WERI-Rb-1 (cell line): ENCODE data around the gene RNF133.

Source experiments
- DNase-seq: peaks from one replicate; pipeline ENCODE4 v3.0.0-alpha.2; 2020
- H3K27ac ChIP-seq: fragments of 250-450 bp; sonication (Bioruptor Pico); 2 replicates; pipeline ENCODE4 v1.5.1; 2020; ENCODE audit warnings: mild to moderate bottlenecking, moderate library complexity
- H3K27me3 ChIP-seq: fragments of 250-450 bp; sonication (Bioruptor Pico); 2 replicates; pipeline ENCODE4 v1.5.1; 2021; ENCODE audit warnings: mild to moderate bottlenecking, low read depth, moderate library complexity; ENCODE audit not compliant: insufficient read depth, severe bottlenecking
- H3K36me3 ChIP-seq: fragments of 250-450 bp; sonication (Bioruptor Pico); 2 replicates; pipeline ENCODE4 v1.5.1; 2020; ENCODE audit warnings: mild to moderate bottlenecking, moderate library complexity
- H3K4me3 ChIP-seq: 2 replicates; pipeline ENCODE4 v1.5.1; 2011; ENCODE audit warnings: low read depth, mild to moderate bottlenecking, control low read depth, low read length
- H3K9me3 ChIP-seq: fragments of 250-450 bp; sonication (Bioruptor Pico); 2 replicates; pipeline ENCODE4 v1.5.1; 2021; ENCODE audit warnings: mild to moderate bottlenecking, moderate library complexity; ENCODE audit not compliant: severe bottlenecking
- TF ChIP-seq, protein P1 (sequence below): IDR thresholded peaks from 2 replicates; pipeline ENCODE4 v1.5.1; 2011; ENCODE audit warnings: low read depth, mild to moderate bottlenecking, control low read depth, inconsistent platforms, low read length

RNF133 gene, protein sequence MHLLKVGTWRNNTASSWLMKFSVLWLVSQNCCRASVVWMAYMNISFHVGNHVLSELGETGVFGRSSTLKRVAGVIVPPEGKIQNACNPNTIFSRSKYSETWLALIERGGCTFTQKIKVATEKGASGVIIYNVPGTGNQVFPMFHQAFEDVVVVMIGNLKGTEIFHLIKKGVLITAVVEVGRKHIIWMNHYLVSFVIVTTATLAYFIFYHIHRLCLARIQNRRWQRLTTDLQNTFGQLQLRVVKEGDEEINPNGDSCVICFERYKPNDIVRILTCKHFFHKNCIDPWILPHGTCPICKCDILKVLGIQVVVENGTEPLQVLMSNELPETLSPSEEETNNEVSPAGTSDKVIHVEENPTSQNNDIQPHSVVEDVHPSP

DNA sequence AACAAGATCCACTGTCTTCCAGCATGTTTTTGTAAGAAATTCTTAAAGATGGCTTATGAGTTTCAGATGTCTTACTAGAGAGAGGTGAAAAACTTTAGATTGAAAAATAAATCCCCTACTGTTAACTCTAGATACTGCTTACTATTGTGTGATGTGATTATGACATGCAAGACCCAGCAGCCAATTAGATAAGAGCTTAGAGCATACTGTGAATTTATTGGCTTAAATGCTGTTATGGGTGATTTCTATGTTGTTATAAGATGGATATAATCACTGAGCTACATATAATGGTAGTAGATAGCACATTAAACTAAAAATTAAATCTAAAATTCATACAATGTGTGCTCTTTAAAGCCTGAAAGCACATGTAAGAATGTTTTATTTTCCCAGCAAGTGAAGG, at the start of gene RNF133:
Gene RNF133, minus strand, starts transcription at position 101 of the 400 bp plus-strand sequence. CDS start 199 bp downstream, outside the sequence.
- TF ChIP-seq, protein P1, sequence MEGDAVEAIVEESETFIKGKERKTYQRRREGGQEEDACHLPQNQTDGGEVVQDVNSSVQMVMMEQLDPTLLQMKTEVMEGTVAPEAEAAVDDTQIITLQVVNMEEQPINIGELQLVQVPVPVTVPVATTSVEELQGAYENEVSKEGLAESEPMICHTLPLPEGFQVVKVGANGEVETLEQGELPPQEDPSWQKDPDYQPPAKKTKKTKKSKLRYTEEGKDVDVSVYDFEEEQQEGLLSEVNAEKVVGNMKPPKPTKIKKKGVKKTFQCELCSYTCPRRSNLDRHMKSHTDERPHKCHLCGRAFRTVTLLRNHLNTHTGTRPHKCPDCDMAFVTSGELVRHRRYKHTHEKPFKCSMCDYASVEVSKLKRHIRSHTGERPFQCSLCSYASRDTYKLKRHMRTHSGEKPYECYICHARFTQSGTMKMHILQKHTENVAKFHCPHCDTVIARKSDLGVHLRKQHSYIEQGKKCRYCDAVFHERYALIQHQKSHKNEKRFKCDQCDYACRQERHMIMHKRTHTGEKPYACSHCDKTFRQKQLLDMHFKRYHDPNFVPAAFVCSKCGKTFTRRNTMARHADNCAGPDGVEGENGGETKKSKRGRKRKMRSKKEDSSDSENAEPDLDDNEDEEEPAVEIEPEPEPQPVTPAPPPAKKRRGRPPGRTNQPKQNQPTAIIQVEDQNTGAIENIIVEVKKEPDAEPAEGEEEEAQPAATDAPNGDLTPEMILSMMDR: no peak
- no peaks in the 10 kb centered on the region for H3K36me3 ChIP-seq
- H3K27me3 ChIP-seq: no peaks in the 10 kb centered on the region
- DNase-seq: no peak
- no peak within 1 kb of the TSS for H3K27ac ChIP-seq
- no peak within 1 kb of the TSS for H3K4me3 ChIP-seq
- H3K9me3 ChIP-seq: no peaks in the 10 kb centered on the region

DNA sequence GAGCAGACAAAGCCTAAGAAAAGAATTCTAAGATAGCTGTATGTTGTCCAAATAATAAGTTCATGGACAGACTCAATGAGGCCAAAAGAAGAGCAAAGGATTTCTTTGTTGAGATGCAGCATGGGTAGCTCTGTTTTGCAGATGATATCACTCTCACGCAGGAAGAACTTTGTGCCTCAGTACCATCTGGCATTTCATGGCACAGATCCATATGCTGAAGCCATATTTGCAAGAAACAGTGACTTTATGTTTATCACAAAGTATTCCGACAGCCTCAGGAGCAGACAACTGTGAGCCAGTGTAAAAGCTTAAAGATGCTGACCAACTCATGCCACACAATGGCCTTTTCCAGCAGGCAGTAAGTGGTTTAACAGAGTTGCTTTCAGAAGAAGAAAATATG, 49.3 kb upstream of the RNF133 start:
- TF ChIP-seq, protein P1: no peak
- DNase-seq: no peak

DNA sequence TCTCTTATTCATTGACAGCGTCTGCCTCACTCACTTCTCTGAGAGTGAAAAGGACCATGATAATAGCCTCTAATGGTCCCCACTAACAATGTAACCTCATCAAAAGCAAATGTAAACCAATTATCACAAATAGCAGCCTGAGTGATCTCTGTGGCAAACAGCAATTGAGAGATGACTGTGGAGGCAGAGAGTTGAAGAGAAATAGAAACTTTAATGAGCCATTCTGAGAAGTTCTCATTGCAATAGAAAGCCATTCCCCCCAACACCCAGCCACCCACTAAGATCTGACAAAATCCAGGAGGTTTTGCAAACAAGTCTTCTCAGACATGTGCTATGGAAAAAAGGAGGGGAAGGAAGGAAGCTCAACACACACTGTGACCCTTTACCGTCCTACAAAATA, 48.0 kb upstream of the RNF133 start:
- H3K9me3 ChIP-seq: no peaks in the 10 kb centered on the region
- no peak overlapping the region for H3K27ac ChIP-seq
- TF ChIP-seq, protein P1: no peak
- no peaks in the 10 kb centered on the region for H3K36me3 ChIP-seq
- H3K4me3 ChIP-seq: no peak overlapping the region
- no peak for DNase-seq
- H3K27me3 ChIP-seq: no peaks in the 10 kb centered on the region

More for the DNA sequence above, 49.3 kb upstream of the RNF133 start:
- Histone ChIP-seq H3K4me3 (no peak overlapping the region), H3K36me3 (no peaks in the 10 kb centered on the region), H3K27me3 (no peaks in the 10 kb centered on the region), H3K27ac (no peak overlapping the region), H3K9me3 (no peaks in the 10 kb centered on the region)

DNA sequence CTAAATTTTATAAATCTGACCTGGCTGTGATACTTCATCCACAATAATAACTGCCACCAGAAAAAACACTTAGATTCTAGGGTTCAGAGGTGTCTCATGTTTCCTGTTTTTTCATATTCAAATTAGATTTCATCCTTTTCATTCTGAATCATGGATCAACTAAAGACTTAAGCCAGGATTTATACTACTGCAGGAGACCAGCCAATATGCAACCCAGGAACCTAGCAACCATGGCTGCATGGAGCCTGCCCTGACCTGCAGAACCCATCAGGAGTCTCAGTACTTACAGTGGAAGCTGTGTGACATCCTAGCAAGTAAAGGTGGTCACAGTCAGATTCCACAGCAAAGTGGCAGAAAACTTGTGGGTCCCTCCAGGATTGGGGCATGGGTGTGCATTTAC, 44.3 kb upstream of the RNF133 start:
- TF ChIP-seq, protein P1: no peak
- H3K27me3 ChIP-seq: no peaks in the 10 kb centered on the region
- no peaks in the 10 kb centered on the region for H3K36me3 ChIP-seq
- no peak overlapping the region for H3K4me3 ChIP-seq
- no peaks in the 10 kb centered on the region for H3K9me3 ChIP-seq
- no peak overlapping the region for H3K27ac ChIP-seq
- peak; percentile 39 for DNase-seq

DNA sequence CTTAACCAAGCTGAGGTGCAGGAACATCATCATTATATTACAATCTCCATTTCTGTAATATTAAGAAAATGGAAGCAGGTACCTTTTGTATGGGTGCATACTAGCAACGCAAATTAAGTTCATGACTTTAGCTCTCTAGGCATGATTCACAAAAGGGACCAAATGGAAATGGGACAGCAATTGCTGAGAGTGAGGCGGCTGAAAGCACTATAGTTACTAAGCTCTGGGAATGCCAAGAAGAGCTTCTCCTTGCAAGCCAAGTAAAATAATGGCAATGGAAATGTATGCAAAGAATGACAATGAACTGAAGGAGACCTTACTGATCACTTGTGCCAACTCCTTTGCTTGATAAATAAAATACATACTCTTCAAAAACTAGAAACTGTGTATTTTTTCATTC, 40.0 kb upstream of the RNF133 start:
- Histone ChIP-seq H3K27me3 (no peaks in the 10 kb centered on the region), H3K4me3 (no peak overlapping the region), H3K27ac (no peak overlapping the region), H3K9me3 (no peaks in the 10 kb centered on the region), H3K36me3 (no peaks in the 10 kb centered on the region)
- DNase-seq: no peak
- TF ChIP-seq, protein P1: no peak

DNA sequence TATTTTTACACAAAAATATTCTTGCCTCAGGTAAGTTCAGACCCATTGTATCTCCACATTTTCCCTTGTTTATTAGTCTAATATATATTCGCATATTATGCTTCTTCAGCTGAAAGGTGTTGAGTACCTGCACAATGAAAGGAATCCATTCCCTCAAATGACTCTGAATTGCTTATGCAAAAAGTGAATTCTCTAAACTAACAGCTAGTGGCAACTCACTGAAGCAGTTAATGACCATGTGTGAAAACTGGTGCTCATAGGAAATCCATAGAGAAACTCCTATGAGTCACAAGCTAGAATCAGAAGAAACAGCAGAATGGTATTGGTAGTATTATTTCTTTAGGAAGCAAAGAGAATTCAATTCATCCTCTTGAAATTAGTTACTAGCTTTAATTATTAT, 37.3 kb upstream of the RNF133 start:
- H3K27me3 ChIP-seq: no peaks in the 10 kb centered on the region
- TF ChIP-seq, protein P1: no peak
- DNase-seq: no peak
- no peak overlapping the region for H3K4me3 ChIP-seq
- H3K9me3 ChIP-seq: no peaks in the 10 kb centered on the region
- no peak overlapping the region for H3K27ac ChIP-seq
- H3K36me3 ChIP-seq: no peaks in the 10 kb centered on the region
